Activated CD4-positive, alpha-beta T cell treated with anti-CD3 and anti-CD28 coated beads for 1 hour (primary cell): ENCODE data around the gene KLK5.
"Not testable (repeated sequence)": the region's sequence is repeated elsewhere in the genome, so short reads cannot be mapped to it uniquely, and the experiment has no call there.

ENCODE experiments used
- DNase-seq: peaks from one replicate; pipeline ENCODE4 v3.0.0-alpha.2; 2020

KLK5 gene, protein sequence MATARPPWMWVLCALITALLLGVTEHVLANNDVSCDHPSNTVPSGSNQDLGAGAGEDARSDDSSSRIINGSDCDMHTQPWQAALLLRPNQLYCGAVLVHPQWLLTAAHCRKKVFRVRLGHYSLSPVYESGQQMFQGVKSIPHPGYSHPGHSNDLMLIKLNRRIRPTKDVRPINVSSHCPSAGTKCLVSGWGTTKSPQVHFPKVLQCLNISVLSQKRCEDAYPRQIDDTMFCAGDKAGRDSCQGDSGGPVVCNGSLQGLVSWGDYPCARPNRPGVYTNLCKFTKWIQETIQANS

GRCh38 chr19:50952910-50953309 lies at the start of gene KLK5:
Gene KLK5 (minus strand): TSS chr19:50953038. CDS start chr19:50952657, 381 bp downstream.
- no peak for DNase-seq

- no peak for DNase-seq
Measured at GRCh38 chr19:51002089-51002532, 49.3 kb upstream of the KLK5 start.

DNA sequence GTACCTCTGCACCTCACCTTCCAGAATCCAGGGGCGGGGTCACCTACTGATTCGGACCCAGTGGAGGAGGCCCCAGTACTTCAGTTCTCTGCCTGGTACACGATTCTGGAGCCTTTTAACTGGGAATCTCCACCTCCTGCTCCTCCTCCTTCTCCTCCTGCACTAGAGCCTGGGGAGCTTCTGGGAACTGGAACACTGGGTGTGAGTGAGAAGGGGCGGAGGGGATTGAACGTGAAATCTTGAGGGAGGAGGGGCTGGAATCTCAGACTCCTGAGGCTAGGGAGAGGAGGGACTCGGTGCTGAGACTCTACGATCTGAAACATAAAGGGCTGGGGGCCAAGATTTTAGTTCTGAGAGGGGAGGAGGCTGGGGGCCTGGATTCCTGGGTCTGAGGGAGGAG lies 48.7 kb upstream of the KLK5 start, which contains the start of gene KLK8:
Gene KLK8 (minus strand): TSS at position 90 of the 400 bp plus-strand sequence. CDS start 437 bp downstream, outside the sequence.
- DNase-seq = no peak

- DNase-seq = no peak
Measured at GRCh38 chr19:51000981-51001380, 48.1 kb upstream of the KLK5 start.

- no peak for DNase-seq
Measured at GRCh38 chr19:51000426-51000825, 47.6 kb upstream of the KLK5 start.

DNA sequence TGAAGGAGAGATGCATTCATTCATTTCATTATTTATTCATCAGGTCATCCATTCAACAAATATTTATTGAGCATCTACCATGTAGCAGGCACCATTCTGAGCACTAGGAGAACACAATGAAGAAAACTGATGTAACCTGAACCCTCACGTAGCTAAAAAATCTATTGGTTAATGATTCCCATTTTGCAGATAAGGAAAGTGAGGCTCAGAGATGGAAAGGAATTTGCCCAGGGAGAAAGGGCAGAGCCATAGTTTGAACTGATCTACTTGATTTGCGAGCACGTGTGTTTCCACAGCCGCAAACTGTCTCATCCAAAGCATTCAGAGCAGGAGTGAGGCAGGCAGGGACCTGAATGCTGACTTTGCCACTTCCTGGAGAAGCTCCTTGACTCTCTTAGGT lies 45.8 kb upstream of the KLK5 start:
- no peak for DNase-seq

DNA sequence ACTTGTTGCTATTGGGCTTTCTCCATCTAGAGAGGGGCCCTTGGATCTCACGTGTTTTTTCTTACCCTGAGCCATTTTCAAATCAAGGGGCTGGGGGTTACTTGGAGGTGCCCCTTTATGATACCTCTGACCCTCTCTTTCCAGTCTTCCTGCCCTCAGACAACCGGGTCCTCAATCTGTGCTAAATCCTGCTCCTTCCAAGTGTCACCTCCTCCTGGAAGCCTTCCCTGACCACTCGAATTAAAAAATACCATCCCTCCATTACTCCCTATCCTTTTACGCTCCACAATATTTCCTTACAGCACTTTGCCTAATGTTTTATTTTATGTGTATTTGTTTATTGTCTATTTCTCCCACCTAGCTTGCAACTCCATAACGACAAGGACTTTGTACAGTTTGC lies 45.2 kb upstream of the KLK5 start:
- DNase-seq = no peak

DNA sequence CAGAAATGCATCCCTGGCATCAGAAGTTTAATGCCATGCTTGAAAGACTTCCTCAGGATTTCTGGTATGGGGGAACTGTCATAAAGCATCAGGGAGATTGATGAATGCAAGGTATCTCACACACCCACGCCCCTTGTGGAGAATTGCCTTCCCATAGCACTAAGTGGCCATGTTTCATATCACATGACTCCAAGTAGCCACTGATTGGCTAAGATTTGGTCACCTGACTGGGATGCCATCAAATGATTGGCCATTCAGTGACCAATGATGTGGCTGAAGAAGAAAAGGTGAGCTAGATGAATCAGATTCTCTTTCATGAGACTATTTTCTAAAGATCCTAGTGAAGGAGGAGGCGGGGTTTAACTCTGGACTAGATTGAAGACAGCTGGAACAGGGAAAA lies 41.3 kb upstream of the KLK5 start:
- DNase-seq = no peak

GRCh38 chr19:50992666-50993035 lies 39.8 kb upstream of the KLK5 start:
- no peak for DNase-seq

DNA sequence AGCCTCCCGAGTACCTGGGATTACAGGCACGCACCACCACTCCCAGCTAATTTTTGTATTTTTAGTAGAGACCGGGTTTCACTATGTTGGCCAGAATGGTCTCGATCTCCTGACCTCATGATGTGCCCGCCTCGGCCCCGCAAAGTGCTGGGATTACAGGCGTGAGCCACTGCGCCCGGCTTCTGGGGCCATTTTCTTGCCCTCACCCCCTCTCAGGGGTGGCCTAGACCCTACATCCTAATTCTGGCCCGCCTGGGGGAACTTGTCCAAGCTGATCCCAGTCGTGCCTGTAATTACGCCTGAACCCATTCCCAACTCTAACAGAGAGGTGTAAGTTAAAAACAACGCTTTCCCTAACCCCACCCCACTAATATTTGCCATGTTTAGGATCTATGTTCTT lies 31.6 kb upstream of the KLK5 start:
- DNase-seq = not testable (repeated sequence)

GRCh38 chr19:50983625-50984292 lies 30.9 kb upstream of the KLK5 start, which contains the start of gene KLK7:
Gene KLK7 (minus strand): TSS chr19:50983917. CDS start chr19:50982399, 1,518 bp downstream.
- DNase-seq = no peak

DNA sequence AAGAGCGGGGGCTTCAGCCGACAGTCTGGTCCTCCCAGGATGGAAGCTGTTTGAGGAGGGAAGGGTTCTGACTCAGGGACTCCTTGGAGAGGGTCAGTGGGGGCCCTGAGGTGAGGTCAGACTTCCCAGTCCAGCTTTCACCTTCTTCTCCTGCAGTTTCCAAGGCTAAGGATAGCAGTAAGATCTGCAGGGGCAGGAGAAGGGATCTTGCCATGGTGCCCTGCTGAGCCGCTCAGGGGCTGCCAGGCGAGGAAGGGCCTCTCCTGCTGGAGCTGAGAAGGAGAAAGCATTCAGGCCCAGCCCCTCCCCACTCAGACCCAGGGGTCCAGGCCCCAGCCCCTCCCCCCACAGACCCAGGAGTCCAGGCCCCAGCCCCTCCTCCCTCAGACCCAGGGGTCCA lies 29.3 kb upstream of the KLK5 start:
- no peak for DNase-seq

- DNase-seq = no peak
Measured at GRCh38 chr19:50981587-50982146, 28.8 kb upstream of the KLK5 start.

GRCh38 chr19:50980208-50980607 lies 27.4 kb upstream of the KLK5 start:
- DNase-seq = no peak

DNA sequence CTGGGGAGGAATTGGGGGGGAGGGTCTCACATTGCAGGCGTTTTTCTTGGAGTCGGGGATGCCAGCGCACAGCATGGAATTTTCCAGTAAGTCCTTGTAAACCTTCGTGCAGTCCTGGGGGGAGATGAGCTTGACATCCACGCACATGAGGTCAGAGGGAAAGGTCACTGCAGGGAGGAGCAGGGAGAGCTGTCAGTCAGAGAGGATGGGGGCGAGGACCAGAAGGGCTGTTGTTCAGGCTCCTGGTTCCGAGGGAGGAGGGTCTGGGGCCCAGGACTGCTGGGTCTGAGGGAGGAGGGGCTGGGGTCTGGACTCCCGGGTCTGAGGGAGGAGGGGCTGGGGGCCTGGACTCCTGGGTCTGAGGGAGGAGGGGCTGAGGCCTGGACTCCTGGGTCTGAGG lies 26.9 kb upstream of the KLK5 start:
- no peak for DNase-seq

DNA sequence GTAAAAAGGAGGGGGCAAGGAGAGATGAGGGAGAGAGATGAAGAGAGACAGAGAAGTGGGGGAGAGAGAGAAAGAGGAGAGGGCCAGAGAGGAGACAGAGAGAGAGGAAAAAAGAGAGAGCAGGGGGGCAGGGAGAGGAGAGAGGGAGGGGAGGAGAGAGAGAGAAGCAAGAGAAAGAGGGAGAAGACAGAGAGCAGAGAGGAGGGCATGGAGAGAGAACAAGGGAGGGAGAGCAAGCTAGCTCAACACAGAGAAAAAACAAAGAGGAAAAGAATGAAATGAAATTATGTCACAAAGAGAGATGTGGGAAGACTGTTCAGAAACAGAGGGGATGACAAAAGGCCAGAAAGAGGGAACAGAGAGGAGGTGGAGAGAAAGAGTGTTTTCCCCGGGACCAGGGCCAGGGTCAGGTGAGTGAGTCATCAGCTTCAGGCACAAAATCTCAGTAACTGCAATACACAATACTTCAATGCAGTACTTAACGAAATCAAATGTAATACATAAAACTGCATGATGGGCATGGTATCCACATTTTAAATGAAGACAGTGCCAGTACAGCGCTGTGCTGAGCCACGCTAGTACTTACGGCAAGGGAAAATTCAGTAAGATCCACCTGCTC lies 26.0 kb upstream of the KLK5 start:
- DNase-seq = no peak

DNA sequence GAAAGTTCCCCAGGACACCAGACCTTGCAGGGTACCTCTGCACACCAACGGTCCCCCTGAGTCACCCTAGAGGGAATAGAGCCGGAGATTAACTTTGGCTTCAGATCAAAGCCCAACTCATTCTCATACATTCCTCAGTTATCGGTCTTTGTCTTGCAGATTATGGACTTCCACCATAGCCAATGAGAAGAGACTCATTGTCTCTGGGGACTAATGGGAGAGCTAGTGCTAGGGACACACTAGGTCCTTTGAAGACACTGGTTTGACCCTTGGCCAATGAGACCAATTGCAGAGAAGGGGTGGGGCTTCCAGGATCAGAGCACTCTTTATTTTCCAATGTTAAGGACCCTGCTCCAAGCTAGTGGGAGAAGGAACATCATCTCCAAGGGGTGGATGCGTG lies 24.8 kb upstream of the KLK5 start:
- DNase-seq = no peak

GRCh38 chr19:50975766-50976165 lies 22.9 kb upstream of the KLK5 start:
- DNase-seq = no peak

DNA sequence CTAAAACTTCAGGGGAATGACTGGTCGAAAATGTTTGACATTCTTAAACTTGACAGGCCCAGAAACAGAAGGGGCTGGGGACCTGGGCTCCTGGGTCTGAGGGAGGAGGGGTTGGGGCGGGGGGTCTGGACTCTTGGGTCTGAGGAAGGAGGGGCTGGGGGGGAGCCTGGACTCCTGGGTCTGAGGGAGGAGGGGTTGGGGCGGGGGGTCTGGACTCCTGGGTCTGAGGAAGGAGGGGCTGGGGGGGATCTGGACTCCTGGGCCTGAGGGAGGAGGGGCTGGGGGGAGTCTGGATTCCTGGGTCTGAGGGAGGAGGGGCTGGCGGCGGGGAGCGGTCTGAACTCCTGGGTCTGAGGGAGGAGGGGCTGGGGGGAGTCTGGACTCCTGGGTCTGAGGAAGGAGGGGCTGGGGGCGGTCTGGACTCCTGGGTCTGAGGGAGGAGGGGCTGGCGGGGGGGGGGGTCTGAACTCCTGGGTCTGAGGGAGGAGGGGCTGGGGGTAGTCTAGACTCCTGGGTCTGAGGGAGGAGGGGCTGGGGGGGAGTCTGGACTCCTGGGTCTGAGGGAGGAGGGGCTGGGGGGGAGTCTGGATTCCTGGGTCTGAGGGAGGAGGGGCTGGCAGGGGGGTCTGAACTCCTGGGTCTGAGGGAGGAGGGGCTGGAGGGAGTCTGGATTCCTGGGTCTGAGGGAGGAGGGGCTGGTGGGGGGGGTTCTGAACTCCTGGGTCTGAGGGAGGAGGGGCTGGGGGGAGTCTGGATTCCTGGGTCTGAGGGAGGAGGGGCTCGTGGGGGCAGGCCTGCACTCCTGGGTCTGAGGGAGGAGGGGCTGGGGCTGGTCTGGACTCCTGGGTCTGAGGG lies 22.1 kb upstream of the KLK5 start:
- no peak for DNase-seq

GRCh38 chr19:50972795-50973376 lies 20.0 kb upstream of the KLK5 start:
- DNase-seq = no peak

DNA sequence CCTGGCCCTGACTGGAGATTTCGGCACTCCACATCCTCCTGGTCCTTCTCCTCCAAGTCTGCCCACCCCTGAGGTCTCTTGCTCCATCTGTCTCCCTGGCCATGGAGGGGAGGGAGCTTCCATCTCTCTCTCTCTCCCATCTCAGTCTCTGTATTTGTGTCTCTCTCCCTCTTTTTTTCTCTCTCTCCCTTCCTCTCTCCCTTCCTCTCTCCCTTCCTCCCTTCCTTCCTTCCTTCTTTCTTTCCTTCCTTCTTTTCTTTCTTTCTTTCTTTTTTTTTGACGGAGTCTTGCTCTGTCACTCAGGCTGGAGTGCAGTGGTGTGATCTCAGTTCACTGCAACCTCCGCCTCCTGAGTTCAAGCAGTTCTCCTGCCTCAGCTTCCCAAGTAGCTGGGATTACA lies 17.0 kb upstream of the KLK5 start:
- not testable (repeated sequence) for DNase-seq

DNA sequence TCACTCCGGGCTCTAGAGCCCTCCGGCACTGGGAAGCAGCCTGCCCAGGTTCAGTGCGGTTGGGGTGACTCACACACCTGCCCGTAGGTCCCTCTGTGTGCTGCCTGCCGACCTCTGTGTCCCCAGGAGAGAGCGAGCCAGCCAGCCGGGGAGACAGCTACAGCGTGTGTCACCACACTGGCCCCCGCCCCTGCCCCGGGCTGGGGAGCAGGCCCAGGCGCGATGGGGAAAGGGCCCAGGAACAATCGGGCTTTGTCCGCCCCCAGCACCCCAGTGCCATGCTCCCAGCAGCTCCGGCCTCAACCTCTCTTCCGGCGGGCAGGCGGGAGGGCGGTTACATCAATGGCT lies 16.5 kb upstream of the KLK5 start, which contains the start of gene KLK6:
Gene KLK6 (minus strand): TSS at position 179 of the 348 bp plus-strand sequence. CDS start 1,487 bp downstream, outside the sequence.
- DNase-seq = no peak
